ENCODE measurements around the gene COL9A2.

The COL9A2 gene

GRCh38 chr1:40257688-40258444 lies 59.2 kb downstream of the COL9A2 start, which contains the start of gene ZMPSTE24:
ZMPSTE24 (plus strand) TSS chr1:40258236; CDS start chr1:40258272, 36 bp downstream.
- peak; percentile 96 for DNase-seq (ENCODE audit: low read depth)

- DNase-seq (ENCODE audit: low read depth) = no peak
These were observed 59.8 kb downstream of the COL9A2 start for GRCh38 chr1:40257313-40257687.

GRCh38 chr1:40256401-40257084 lies 60.5 kb downstream of the COL9A2 start:
- no peak for DNase-seq (ENCODE audit: low read depth)

- DNase-seq (ENCODE audit: low read depth) = no peak
These were observed 61.9 kb downstream of the COL9A2 start for GRCh38 chr1:40255231-40255630.

DNA sequence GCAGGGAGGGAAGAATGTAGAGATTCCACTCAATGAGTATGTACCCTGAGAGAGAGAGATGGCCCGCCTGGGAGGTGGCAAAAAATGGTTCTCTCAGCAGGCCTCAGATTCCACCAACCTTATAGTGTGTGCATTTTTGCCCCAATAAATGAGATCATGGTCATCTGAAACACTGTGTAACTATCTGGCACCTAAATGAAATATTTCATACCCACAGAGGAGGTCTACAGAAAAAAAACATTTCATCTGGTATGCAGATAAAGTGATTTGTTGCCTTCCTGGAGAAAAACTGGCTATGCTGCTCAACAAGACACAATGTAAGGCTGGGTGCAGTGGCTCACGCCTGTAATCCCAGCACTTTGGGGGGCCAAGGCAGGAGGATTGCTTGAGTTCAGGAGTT lies 64.5 kb downstream of the COL9A2 start:
- no peak for DNase-seq (ENCODE audit: low read depth)

- DNase-seq (ENCODE audit: low read depth) = no peak
These were observed 65.6 kb downstream of the COL9A2 start for GRCh38 chr1:40251456-40251855.
